Activated CD4-positive, CD25-positive, alpha-beta regulatory T cell treated with anti-CD3 and anti-CD28 coated beads, Interleukin-2, amount 50 U/mL, for 16 hours (primary cell): ENCODE results near the gene KHSRP.
A peak's percentile ranks its signal among the peaks of the same experiment; 100 is the strongest.

Source experiments
- DNase-seq: peaks from one replicate; pipeline ENCODE4 v3.0.0-alpha.2; 2020; ENCODE audit warnings: low read depth, low spot score

Gene KHSRP

DNA sequence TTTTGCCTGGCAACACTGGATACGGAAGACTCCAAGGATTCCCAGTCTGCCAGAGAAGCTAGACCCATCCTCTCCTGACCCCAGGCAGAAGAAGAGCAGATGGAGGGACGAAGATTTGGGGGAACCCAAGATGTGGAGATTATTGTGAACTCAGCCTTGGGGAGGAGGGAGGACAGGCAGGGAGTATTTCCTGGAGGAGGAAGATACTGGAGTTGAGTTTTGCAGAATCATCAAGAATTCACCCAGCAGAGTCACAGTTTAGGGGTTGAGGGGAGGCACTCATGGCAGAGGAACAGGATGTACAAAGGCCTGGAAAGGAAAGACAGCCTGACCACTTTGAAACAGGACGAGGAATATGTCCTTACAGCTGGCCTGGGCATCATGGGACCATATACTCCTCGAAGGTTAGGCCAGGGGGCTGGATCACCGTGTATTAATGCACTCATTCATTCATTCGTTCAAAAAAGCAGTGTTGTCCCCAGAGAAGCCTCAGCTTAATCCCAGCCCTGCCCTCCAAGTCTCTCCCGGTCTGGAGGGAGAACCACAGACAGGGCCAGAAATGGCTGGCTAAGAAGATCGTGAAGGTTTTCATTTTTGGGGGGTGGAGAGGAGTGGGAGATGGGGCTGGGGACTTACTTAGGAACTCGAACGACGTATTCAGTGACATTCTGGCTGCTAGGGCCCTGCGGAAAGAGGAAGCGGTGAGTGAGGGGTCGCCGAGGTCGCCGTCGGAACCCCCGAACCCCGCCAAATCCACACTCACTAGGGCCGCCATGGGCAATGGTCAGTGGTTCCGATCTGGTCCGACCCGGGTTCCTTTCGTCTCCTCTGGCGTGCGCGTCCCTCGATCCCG lies 32.2 kb downstream of the KHSRP start:
- no peak for DNase-seq

DNA sequence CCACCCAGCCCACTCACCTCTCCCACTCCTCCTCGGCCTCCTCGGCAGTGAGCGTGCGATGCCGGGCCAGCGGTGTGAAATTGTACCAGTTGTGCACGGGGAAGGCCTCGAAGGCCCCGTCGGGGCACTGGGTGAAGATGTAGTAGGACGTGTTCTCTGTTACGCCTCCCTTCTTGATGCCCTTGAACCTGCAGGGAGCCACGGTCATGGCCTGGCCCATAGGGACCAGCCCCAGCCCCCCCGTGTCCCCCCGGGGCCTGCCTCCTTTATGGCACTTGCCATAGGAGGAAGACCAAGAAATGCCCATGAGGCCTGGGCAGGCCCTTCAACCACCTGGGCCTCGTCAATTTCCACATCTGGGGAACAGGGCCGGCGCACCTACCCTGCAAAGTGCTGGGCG lies 37.2 kb downstream of the KHSRP start:
- DNase-seq, result no peak

DNA sequence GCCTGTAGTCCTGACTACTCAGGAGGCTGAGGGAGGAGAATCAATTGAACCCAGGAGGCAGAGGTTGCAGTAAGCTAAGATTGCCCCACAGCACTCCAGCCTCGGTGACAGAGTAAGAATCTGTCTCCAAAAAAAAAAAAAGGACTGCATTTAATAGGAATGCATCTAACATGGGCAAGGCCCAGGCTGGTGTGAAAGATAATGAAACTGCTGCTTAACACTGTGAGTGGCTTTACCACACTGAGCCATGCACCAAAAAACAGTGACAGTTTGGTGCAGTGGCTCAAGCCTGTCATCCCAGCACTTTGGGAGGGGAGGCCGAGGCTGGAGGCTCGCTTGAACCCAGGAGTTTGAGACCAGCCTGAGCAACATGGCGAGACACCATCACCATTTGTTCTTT lies 40.2 kb downstream of the KHSRP start:
- no peak for DNase-seq

DNA sequence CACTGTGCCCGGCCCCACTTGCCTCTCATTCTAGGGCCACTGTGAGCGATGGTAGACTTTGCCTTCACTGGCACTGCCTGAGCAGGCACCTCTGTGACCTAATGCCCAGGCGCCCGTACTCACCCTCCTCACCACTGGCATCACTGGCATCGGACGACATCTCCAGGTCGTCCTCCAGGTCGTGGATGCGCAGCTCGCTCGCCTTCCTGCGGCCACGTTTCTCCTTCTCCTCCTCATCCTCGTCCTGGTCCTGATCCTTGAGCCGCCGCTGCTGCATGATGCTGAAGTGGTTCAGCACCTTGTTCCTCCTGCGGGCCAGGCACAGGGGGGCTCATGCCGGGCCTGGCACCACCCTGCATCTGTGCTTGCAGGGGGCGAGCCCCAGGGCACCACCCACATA lies 41.4 kb downstream of the KHSRP start:
- no peak for DNase-seq

DNA sequence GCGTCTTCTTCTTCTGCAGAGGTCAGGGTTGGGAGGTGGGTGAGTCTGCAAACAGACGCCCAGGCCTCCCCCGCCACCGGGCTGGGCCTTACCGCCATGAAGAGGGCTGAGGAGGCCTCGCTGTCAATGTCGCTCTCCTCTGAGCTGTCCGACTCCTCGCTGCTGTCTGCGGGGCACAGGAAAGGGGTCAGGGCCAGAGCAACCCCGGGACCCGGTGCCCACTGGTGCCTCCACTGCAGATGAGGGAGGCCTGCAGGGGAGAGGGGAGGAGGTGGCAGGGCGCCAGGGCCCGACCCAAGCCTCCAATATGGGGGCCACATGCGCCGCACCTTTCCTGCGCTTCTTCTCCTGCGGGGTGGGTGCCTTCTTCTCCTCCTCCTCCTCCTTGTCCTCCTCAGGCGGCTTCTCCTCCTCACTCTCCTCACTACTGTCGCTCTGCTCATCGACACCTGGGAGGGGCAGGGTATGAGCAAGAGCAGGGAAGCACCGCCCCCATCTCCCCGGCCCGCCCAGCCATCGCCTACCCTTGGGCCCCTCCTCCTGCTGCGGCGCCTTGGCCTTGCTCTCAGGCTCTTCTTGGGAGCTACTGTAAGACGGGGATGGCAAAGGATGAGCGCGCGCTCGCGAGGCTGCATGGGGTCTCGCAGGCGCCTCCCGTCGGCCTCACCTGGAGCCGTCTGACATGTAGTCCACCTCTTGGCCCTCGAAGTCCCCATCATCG lies 43.4 kb downstream of the KHSRP start:
- DNase-seq, result no peak

DNA sequence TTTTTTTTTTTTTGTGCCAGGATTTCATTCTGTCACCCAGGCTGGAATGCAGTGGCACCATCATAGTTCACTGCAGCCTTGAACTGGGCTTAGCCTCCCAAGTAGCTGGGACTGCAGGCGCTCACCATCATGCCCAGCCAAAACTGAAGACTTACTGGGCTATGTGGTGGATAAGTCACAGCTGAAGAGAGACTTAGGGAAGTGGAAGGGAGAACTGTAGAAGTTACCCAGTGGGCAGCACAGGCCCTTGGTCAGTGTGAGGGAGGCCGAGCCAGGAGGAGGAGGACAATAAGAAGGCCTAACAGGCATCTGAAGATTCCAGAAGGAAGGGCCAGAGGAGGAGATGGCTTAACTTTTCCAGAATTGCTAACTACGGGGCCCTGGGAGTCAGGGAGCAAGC lies 44.9 kb downstream of the KHSRP start:
- DNase-seq, result no peak

DNA sequence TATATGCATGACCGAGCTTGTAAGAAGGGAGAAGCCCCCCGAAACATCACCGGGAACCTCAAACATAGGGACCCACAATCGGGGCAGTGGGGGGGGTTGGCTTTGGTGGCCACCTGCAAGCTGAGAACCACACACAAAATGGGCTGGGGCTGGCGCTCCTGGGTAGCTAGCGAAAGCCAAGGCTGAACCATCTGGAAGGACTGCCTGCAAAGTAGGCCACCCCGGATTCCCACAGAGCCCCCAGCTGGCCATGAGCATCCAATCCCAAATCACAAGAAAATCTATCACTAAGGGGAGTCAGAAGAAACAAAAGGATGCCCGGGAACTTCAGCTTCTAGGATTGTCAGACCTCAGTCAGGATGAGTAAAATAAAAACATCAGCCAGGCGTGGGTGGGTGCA lies 46.1 kb downstream of the KHSRP start:
- no peak for DNase-seq

DNA sequence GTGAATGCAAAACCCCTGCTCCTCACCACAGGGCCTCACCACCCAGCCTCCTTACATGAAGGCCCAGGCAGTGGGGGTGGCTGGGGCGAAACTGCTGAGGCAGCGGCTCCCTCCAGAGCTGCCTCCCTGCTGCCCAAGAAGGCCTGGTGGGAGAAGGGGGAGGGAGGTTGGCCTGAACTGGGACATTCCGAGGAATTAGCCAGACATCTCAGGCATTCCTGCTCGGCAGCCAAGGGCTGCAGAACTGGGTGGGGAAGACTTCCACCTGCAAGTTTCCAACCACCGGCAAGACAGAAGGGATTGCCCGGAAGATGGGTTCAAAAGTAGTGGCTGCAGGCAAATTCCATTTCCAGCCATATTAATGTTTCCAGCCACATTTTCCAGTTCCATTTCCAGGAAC lies 46.6 kb downstream of the KHSRP start:
- no peak for DNase-seq

DNA sequence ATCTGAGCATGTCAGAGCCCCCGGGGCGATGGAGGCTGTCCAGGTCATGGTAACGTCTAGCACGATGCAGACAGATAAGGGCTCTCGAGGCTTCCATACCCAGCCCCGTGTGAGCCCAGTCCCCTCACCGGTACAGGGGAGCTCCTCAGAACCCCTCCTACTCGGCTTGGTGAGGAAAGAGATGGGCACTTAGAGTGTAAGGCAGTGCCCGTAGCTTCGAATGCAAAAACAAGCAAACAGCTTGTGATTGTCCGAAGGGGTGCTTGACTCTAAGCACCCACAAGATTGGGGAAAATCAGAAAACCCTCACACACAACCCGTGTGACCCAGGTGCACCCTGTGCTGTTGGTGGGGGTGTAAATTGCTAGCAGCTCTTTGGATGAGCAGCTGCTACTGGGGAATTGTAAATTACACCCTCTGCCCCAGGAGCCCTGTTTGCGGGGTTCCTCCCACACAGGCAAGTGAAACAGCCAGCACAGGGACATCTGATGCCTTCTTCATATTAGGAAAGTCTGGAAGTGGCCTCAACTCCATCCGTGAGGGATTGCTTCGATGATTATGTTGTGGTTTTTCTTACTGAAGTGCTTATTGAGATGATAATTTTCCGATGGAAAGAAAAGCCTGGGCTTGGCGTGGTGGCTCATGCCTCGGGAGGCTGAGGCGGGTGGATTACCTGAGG lies 48.0 kb downstream of the KHSRP start:
- DNase-seq, result no peak

DNA sequence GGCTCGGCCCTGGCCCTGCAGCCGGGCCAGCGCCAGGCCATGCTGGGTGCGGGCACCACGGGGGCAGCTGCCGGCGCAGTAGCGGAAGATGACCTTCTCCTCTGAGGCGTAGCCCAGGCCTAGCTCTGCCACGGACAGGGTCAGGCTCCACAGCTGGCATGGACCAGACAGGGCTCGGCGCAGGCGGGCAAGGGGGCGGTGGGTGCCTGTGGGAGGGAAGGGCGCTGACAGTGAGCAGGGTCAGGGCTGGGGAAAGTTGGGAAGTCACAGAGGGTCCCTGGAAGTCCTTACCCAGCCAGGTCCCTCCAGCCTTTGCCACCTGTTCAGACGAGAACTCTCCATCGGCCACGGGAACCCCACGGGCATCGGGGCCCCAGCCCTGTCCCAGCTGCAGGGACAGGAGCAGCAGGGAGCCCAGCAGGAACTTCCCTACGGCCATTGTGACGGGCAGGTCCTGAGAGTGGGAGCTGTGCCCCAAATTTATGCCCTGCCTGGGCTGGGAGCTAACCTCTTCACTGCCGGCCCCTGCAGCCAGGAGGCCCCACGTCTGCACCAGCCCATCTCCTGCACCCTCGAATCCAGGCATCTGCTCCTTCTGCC lies 49.1 kb downstream of the KHSRP start, which contains the start of gene PSPN:
Gene PSPN, minus strand, starts transcription at position 523 of the 600 bp plus-strand sequence. Its CDS starts 84 bp downstream, at position 439.
- DNase-seq, result no peak

DNA sequence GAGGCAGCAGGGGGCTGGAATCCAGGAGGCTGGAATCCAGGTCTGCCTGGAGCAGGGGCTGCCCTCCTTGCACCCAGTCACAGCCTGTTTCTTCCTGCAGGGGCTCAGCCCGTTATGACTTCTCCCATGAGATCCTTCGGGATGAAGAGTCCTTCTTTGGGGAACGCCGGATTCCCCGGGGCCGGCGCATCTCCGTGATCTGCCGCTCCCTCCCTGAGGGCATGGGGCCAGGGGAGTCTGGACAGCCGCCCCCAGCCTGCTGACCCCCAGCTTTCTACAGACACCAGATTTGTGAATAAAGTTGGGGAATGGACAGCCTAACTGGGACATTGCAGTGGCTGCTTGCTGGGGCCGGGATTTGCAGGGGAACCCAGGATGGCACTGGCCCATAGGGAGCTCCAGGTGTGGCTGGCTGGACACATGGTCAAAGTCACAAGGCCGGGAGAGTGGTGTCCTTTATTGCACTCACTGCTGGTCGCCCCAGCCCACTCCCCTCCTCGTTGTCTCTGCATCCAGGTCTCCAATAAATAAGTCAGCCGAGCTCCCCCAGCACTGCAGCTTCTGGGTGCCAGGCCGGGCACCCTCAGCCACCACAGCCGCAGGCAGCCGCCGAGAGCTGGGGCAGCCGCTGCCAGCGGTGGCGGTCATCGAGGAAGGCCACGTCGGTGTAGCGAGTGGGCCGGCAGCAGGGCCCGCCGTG lies 49.8 kb downstream of the KHSRP start:
- no peak for DNase-seq

DNA sequence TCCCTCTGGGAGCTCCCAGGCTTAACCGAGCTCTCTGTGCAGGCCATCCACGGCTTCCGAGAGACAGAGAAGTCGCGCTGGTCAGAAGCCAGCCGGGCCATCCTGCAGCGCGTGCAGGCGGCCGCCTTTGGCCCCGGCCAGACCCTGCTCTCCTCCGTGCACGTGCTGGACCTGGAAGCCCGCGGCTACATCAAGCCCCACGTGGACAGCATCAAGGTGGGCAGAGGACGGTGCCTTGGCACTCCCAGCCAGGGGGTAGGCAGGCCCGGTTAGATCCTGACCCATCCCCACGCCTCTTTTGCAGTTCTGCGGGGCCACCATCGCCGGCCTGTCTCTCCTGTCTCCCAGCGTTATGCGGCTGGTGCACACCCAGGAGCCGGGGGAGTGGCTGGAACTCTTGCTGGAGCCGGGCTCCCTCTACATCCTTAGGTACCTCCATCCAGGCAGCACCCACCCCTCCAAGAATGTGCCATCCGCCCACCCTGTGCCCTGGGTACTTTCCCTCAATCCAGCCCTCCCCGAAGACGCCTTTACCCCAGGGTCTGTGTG lies 50.4 kb downstream of the KHSRP start:
- no peak for DNase-seq

DNA sequence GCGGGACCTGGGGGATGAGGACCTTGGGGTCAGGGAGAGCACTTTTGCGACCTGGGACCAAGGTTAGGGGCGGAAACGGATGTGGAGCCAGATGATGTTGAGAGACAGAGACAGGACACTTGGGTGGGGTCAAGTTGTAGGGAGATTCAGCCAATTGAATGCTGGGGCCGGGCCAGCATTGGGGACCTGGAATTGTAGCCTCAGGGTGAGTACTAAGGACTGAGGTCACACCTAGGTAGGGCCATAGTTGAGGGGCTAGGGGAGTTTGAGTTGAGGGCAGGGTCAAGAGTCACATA lies 50.9 kb downstream of the KHSRP start:
- DNase-seq, result no peak

DNA sequence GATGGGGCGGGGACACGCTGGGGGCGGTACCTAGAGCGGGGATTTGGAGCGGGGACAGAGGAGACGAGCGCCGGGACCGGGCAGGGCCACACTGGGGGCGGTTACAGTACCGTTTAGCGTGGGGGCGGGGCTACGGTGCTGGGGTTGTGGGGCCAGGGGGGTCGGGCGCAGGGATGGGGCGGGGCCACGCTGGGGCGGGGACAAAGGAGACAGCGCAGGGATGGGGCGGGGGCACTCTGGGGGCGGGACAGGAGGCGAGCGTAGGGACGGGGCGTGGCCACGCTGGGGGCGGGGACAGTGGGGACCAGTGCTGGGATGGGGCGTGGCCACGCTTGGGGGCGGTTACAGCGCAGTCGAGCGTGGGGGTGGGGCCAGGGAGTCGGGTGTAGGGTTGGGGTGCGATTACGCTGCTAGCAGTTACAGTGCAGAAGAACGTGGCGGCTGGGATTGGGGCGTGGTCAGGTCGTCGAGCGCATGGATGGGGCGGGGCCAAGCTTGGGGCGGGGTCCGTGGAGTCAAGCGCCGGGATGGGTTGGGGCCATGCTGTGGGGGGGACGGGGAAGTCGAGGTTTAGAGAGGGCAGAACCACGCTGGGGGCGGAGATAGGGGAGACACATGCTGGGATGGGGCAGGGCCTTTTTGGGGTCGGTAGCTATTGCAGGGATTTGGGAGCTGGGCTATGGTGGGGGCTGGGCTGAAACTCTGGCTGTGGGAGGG lies 51.4 kb downstream of the KHSRP start:
- DNase-seq, result peak; percentile 95

DNA sequence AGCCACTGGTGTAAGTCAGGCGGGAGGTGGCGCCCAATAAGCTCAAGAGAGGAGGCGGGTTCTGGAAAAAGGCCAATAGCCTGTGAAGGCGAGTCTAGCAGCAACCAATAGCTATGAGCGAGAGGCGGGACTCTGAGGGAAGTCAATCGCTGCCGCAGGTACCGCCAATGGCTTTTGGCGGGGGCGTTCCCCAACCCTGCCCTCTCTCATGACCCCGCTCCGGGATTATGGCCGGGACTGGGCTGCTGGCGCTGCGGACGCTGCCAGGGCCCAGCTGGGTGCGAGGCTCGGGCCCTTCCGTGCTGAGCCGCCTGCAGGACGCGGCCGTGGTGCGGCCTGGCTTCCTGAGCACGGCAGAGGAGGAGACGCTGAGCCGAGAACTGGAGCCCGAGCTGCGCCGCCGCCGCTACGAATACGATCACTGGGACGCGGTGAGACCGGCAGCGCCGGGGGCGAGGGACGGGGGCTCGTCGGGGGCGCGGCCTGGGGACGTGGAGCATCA lies 52.0 kb downstream of the KHSRP start, which contains the start of gene ALKBH7:
Gene ALKBH7, plus strand, starts transcription at position 201 of the 502 bp plus-strand sequence. Its CDS starts 27 bp downstream, at position 228.
- peak; percentile 95 for DNase-seq

DNA sequence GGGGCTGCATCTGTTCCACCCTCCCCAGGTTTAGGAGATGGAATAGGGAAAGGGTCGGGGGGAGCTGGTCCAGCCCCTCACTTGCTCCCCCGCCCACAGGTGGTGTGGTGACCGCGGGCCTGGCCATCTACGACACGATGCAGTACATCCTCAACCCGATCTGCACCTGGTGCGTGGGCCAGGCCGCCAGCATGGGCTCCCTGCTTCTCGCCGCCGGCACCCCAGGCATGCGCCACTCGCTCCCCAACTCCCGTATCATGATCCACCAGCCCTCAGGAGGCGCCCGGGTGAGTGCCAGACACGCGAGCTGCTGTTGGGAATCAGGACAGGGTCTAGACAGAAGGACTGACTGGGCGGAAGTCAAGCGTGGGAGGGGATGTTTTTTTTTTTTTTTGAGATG lies 60.3 kb downstream of the KHSRP start:
- DNase-seq, result no peak
